Progenitor cell of endocrine pancreas (in vitro differentiated cells): ENCODE results near the gene TAB2. TPM values are rescaled to one million over a fixed set of nuclear protein-coding genes. Genes with fewer than 3 reads are reported as not detected.

Experiments
- DNase-seq: peaks from one replicate; pipeline ENCODE4 v3.0.0; 2021; ENCODE audit warnings: low spot score; ENCODE audit not compliant: unreplicated experiment
- H3K27ac Mint-ChIP-seq: 2 replicates; pipeline ENCODE4 v1.8.0; 2021; ENCODE audit warnings: mild to moderate bottlenecking, moderate library complexity, mixed read lengths
- H3K27me3 Mint-ChIP-seq: 2 replicates; pipeline ENCODE4 v1.8.0; 2021; ENCODE audit warnings: mixed read lengths
- H3K36me3 Mint-ChIP-seq: 2 replicates; pipeline ENCODE4 v1.8.0; 2022; ENCODE audit warnings: mixed read lengths; ENCODE audit not compliant: insufficient read depth
- H3K4me1 Mint-ChIP-seq: 2 replicates; pipeline ENCODE4 v1.8.0; 2021; ENCODE audit warnings: low read depth, mixed read lengths
- H3K4me3 Mint-ChIP-seq: 2 replicates; pipeline ENCODE4 v1.8.0; 2021; ENCODE audit warnings: low read depth, mild to moderate bottlenecking, moderate library complexity, mixed read lengths
- H3K9me3 Mint-ChIP-seq: 2 replicates; pipeline ENCODE4 v1.8.0; 2021; ENCODE audit warnings: low read depth, mixed read lengths
- total RNA-seq: library from RNA; stranded (reverse); gene quantifications from 2 replicates; pipeline ENCODE4 v1.2.1, GENCODE V29; 2021
- TF ChIP-seq, protein P1 (sequence below): fragments of 200-600 bp; sonication (generic); IDR thresholded peaks from one replicate; pipeline ENCODE4 v1.5.0; 2021; ENCODE audit warnings: antibody characterized with exemption, mild to moderate bottlenecking; ENCODE audit not compliant: unreplicated experiment

The TAB2 gene
- total RNA-seq, 1 donor from 2014 or later = 58.0 TPM

DNA sequence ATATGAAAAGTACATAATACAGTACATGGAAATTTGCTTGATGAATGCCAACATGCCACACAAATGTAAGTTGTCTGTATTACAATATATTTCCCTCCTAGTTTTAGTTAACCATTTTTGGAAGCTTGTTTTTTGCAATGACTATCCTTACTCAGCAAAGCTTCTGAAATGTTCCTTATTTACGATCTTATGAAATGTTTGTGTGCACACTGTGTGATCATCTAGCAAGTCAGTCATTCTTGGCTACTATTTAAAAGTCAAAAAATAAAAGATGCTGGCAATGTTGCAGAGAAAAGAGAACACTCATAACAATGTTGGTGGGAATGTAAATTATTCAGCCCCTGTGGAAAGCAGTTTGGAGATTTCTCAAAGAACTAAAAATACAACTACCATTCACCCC lies 116.4 kb downstream of the TAB2 start:
- TF ChIP-seq, protein P1, sequence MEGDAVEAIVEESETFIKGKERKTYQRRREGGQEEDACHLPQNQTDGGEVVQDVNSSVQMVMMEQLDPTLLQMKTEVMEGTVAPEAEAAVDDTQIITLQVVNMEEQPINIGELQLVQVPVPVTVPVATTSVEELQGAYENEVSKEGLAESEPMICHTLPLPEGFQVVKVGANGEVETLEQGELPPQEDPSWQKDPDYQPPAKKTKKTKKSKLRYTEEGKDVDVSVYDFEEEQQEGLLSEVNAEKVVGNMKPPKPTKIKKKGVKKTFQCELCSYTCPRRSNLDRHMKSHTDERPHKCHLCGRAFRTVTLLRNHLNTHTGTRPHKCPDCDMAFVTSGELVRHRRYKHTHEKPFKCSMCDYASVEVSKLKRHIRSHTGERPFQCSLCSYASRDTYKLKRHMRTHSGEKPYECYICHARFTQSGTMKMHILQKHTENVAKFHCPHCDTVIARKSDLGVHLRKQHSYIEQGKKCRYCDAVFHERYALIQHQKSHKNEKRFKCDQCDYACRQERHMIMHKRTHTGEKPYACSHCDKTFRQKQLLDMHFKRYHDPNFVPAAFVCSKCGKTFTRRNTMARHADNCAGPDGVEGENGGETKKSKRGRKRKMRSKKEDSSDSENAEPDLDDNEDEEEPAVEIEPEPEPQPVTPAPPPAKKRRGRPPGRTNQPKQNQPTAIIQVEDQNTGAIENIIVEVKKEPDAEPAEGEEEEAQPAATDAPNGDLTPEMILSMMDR = no peak
- Mint-ChIP-seq H3K4me1 (no peaks in the 10 kb centered on the region), H3K27me3 (peaks cover 35% of the 10 kb centered on the region), H3K4me3 (no peak overlapping the region), H3K9me3 (no peaks in the 10 kb centered on the region), H3K36me3 (no peaks in the 10 kb centered on the region), H3K27ac (no peak overlapping the region)
- DNase-seq = no peak

DNA sequence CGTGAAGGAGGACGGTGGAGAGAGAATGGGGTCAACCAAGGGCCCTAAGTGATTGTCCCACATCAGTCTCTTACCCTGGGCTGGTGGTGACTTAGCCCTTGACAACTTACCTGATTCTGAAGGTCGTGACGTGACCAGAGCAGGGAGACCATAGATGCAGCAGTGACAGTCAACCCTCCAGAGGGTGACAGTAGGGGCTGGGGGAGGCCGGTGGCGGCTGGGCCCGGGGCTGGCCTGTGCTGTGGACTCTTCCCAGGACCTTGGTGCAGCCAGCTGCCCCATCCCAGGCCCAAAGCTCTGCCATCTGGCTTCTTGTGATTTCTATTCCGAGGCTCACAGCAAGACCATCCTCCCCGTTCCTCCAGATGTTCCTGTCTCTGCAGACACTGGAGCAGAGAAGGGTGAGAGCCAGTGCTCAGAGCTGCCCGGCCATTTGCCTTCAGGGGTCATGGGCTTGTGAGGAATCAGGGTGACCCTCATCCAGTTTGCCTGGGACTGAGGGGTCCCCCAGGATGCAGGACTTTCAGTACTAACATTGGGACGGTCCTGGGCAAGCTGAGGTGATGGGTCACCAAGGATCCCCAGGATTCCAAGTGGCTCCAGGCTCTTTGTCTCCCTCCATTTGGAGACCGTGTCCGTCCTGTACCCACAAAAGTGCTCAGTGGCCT lies 118.5 kb downstream of the TAB2 start:
- Mint-ChIP-seq H3K4me3 (no peak overlapping the region), H3K27ac (no peak overlapping the region), H3K36me3 (no peaks in the 10 kb centered on the region), H3K27me3 (peaks cover 30% of the 10 kb centered on the region), H3K4me1 (peaks cover 3% of the 10 kb centered on the region), H3K9me3 (no peaks in the 10 kb centered on the region)
- no peak for DNase-seq
- TF ChIP-seq, protein P1 = no peak

DNA sequence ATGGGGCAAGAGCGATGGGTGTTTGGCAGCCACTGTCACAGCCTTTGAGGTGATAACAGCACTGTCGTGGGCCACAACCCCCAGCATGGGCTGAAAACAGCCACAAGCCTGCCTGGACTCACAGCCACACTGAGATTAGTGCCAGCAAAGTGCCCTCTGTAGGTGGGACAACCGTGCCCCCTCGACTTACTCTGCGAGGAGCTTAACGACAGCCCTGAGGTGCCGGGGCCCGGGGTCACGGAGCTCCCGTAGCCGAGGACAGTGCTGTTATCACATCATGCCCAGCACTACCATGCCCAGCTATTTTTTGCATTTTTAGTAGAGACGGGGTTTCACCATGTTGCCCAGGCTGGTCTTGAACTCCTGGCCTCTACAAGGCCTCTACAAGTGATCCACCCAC lies 119.1 kb downstream of the TAB2 start:
- H3K9me3 Mint-ChIP-seq = no peaks in the 10 kb centered on the region
- H3K36me3 Mint-ChIP-seq = no peaks in the 10 kb centered on the region
- peaks cover 9% of the 10 kb centered on the region for H3K4me1 Mint-ChIP-seq
- TF ChIP-seq, protein P1 = no peak
- H3K27ac Mint-ChIP-seq = no peak overlapping the region
- H3K27me3 Mint-ChIP-seq = peaks cover 30% of the 10 kb centered on the region
- H3K4me3 Mint-ChIP-seq = no peak overlapping the region
- DNase-seq = no peak

DNA sequence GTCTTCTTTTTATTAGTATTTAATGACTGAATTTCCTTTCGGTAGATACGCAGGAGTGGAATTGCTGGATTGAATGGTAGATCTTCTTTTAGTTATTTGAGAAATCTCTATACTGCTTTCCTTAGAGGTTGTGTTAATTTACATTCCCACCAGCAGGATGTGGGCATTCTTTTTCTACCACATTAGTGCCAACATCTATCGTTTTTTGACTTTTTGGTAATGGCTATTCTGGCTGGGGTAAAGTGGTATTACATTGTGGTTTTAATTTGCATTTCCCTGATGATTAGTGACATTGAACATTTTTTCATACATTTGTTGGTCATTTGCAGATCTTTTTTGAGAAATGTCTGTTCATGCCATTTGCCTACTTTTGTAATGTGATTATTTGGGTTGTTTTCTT lies 119.7 kb downstream of the TAB2 start:
- no peak for DNase-seq
- TF ChIP-seq, protein P1 = no peak
- H3K4me1 Mint-ChIP-seq = peaks cover 10% of the 10 kb centered on the region
- H3K27me3 Mint-ChIP-seq = peaks cover 27% of the 10 kb centered on the region
- H3K4me3 Mint-ChIP-seq = no peak overlapping the region
- no peaks in the 10 kb centered on the region for H3K36me3 Mint-ChIP-seq
- H3K27ac Mint-ChIP-seq = no peak overlapping the region
- no peaks in the 10 kb centered on the region for H3K9me3 Mint-ChIP-seq

DNA sequence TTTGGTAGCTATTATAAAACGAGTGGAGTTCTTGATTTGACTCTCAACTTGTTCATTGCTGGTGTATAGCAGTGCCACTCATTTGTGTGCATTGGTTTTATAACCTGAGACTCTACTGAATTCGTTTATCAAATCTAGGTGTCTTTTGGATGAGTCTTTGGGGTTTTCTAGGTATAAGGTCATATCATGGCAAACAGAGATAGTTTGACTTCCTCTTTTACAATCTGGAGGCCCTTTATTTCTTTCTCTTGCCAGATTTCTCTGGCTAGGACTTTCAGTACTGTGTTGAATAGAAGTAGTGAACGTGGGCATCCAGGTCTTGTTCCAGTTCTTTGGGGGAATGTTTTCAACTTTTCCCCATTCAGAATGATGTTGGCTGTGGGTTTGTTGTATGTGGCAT lies 121.3 kb downstream of the TAB2 start:
- Mint-ChIP-seq H3K27ac (no peak overlapping the region), H3K4me1 (peaks cover 10% of the 10 kb centered on the region), H3K4me3 (no peak overlapping the region), H3K9me3 (no peaks in the 10 kb centered on the region), H3K27me3 (peaks cover 24% of the 10 kb centered on the region), H3K36me3 (no peaks in the 10 kb centered on the region)
- DNase-seq = no peak
- TF ChIP-seq, protein P1 = no peak
